H1 (cell line): ENCODE results near the gene NUP210. TPM values are rescaled to one million over a fixed set of nuclear protein-coding genes. Genes with fewer than 3 reads are reported as not detected.

Experiments used
- CTCF ChIA-PET: fragments of 300-600 bp; sonication (Branson Sonifier 250); formaldehyde crosslinking; loops from one replicate; lab custom pipeline; 2021; ENCODE audit not compliant: partially characterized antibody; lab: Charles Lee
- POLR2A ChIA-PET: fragments of 300-600 bp; sonication (Branson Sonifier 250); formaldehyde crosslinking; loops from one replicate; lab custom pipeline; 2021; ENCODE audit warnings: inconsistent platforms; ENCODE audit not compliant: partially characterized antibody; lab: Charles Lee
- DNase-seq, 2 experiments: peaks; one replicate each; pipeline versions ENCODE4 v3.0.0 to v3.0.0-alpha.2; 2010 to 2022; ENCODE audit warnings: low spot score in 2 of 2, low read depth in 1 of 2, mixed read lengths in 1 of 2
- FAIRE-seq: peaks from 2 replicates; lab custom pipeline; 2011; peaks lifted over from hg19 to GRCh38; lab: Jason Lieb, UNC
- H2AFZ ChIP-seq: 2 replicates; pipeline ENCODE4 v1.8.1; 2012; ENCODE audit warnings: low read length, inconsistent platforms
- H2AK5ac ChIP-seq: 2 replicates; pipeline ENCODE4 v1.6.1; 2013; ENCODE audit warnings: low read depth, low read length
- H2BK120ac ChIP-seq: replicated peaks from 2 replicates; pipeline ENCODE3; 2013; ENCODE audit warnings: low read depth, low read length, inconsistent platforms
- H2BK12ac ChIP-seq: 2 replicates; pipeline ENCODE4 v1.6.1; 2013; ENCODE audit warnings: low read depth, low read length
- H2BK15ac ChIP-seq: 2 replicates; pipeline ENCODE4 v1.6.1; 2013; ENCODE audit warnings: low read length
- H2BK20ac ChIP-seq: 2 replicates; pipeline ENCODE4 v1.6.1; 2013; ENCODE audit warnings: low read length
- H2BK5ac ChIP-seq: 2 replicates; pipeline ENCODE4 v1.6.1; 2013; ENCODE audit warnings: low read depth, low read length
- H3K14ac ChIP-seq: 2 replicates; pipeline ENCODE4 v1.6.1; 2013; ENCODE audit warnings: inconsistent platforms; ENCODE audit not compliant: insufficient read length
- H3K18ac ChIP-seq: 2 replicates; pipeline ENCODE4 v1.6.1; 2013; ENCODE audit warnings: low read length; ENCODE audit errors: extremely low read depth
- H3K23ac ChIP-seq: 2 replicates; pipeline ENCODE4 v1.6.1; 2013; ENCODE audit warnings: inconsistent platforms; ENCODE audit not compliant: insufficient read length
- H3K23me2 ChIP-seq: 2 replicates; pipeline ENCODE4 v1.6.1; 2013; ENCODE audit warnings: low read depth, low read length
- H3K27ac ChIP-seq: 2 replicates; pipeline ENCODE4 v1.6.1; 2011; ENCODE audit warnings: low read depth, low read length, inconsistent platforms
- H3K27me3 ChIP-seq, 4 experiments: replicated peaks in 1 of 4; 1 replicate in 1 of 4; 2 replicates in 3 of 4; pipeline versions ENCODE4 v1.6.1 to v1.8.1; 2011 to 2013; ENCODE audit warnings: low read length in 3 of 4, mild to moderate bottlenecking in 3 of 4, inconsistent platforms in 2 of 4, mixed read lengths in 2 of 4, moderate library complexity in 1 of 4; ENCODE audit not compliant: control insufficient read depth in 3 of 4, insufficient read depth in 3 of 4; ENCODE audit errors: extremely low read depth in 1 of 4
- H3K36me3 ChIP-seq, 4 experiments: 2 replicates each; pipeline versions ENCODE4 v1.6.1 to v1.8.1; 2011 to 2013; ENCODE audit warnings: mild to moderate bottlenecking in 4 of 4, low read length in 3 of 4, moderate library complexity in 2 of 4, control low read depth in 1 of 4, inconsistent platforms in 1 of 4; ENCODE audit not compliant: insufficient read depth in 4 of 4, control insufficient read depth in 2 of 4
- H3K4ac ChIP-seq: replicated peaks from 2 replicates; pipeline ENCODE3; 2013; ENCODE audit warnings: low read length, low read depth, mixed read lengths, inconsistent platforms; ENCODE audit not compliant: insufficient read length
- H3K4me1 ChIP-seq, 4 experiments: replicated peaks in 1 of 4; 1 replicate in 1 of 4; 2 replicates in 3 of 4; pipeline versions ENCODE4 v1.6.1 to v1.8.1; 2011 to 2013; ENCODE audit warnings: low read length in 3 of 4, inconsistent platforms in 2 of 4, mixed read lengths in 1 of 4; ENCODE audit not compliant: insufficient read depth in 4 of 4, control insufficient read depth in 3 of 4
- H3K4me2 ChIP-seq, 2 experiments: 2 replicates each; pipeline versions ENCODE4 v1.6.1 to v1.8.1; 2011 to 2013; ENCODE audit warnings: low read depth in 2 of 2, low read length in 2 of 2, control low read depth in 1 of 2, inconsistent platforms in 1 of 2, mild to moderate bottlenecking in 1 of 2; ENCODE audit not compliant: insufficient read depth in 1 of 2
- H3K4me3 ChIP-seq, 4 experiments: fragments of 200-600, 300-600 bp in 1 of 4; sonication (generic), shearing (Covaris generic), sonication (Bioruptor Twin) in 1 of 4; 2 replicates each; pipeline versions ENCODE4 v1.5.1 to v1.8.1; 2011 to 2016; ENCODE audit warnings: low read length in 4 of 4, low read depth in 3 of 4, control low read depth in 2 of 4, inconsistent platforms in 2 of 4, mild to moderate bottlenecking in 2 of 4, mixed read lengths in 1 of 4, moderate library complexity in 1 of 4; ENCODE audit not compliant: insufficient read depth in 2 of 4; ENCODE audit errors: extremely low read depth in 1 of 4
- H3K56ac ChIP-seq: replicated peaks from 2 replicates; pipeline ENCODE3; 2013; ENCODE audit warnings: low read depth, mild to moderate bottlenecking, mixed read lengths, low read length, inconsistent platforms; ENCODE audit not compliant: insufficient read length
- H3K79me1 ChIP-seq: 2 replicates; pipeline ENCODE4 v1.6.1; 2013; ENCODE audit warnings: low read depth, low read length, control low read depth
- H3K79me2 ChIP-seq, 2 experiments: 2 replicates each; pipeline versions ENCODE4 v1.6.1 to v1.8.1; 2012 to 2013; ENCODE audit warnings: low read length in 2 of 2, mild to moderate bottlenecking in 2 of 2, inconsistent platforms in 1 of 2; ENCODE audit not compliant: insufficient read depth in 2 of 2, control insufficient read depth in 1 of 2
- H3K9ac ChIP-seq, 4 experiments: replicated peaks in 1 of 4; 1 replicate in 1 of 4; 2 replicates in 3 of 4; pipeline versions ENCODE4 v1.6.1 to v1.8.1; 2011 to 2013; ENCODE audit warnings: low read depth in 3 of 4, low read length in 3 of 4, control low read depth in 2 of 4, mild to moderate bottlenecking in 2 of 4, moderate library complexity in 2 of 4, inconsistent platforms in 1 of 4; ENCODE audit errors: extremely low read depth in 1 of 4
- H3K9me3 ChIP-seq, 2 experiments: 2 replicates each; pipeline versions ENCODE4 v1.6.1 to v1.8.1; 2012 to 2013; ENCODE audit warnings: mild to moderate bottlenecking in 2 of 2, moderate library complexity in 2 of 2, control low read depth in 1 of 2, inconsistent platforms in 1 of 2, low read depth in 1 of 2, low read length in 1 of 2, mixed read lengths in 1 of 2; ENCODE audit not compliant: insufficient read depth in 2 of 2
- H4K20me1 ChIP-seq, 2 experiments: replicated peaks in 1 of 2; 2 replicates each; pipeline versions ENCODE3 to v1.8.1; 2011 to 2013; ENCODE audit warnings: inconsistent platforms in 2 of 2, low read length in 2 of 2, mild to moderate bottlenecking in 1 of 2; ENCODE audit not compliant: insufficient read depth in 2 of 2, control insufficient read depth in 1 of 2
- H4K5ac ChIP-seq: 2 replicates; pipeline ENCODE4 v1.6.1; 2013; ENCODE audit warnings: low read length, low read depth, mixed read lengths, inconsistent platforms; ENCODE audit not compliant: insufficient read length
- H4K8ac ChIP-seq: 2 replicates; pipeline ENCODE4 v1.8.0; 2013; ENCODE audit warnings: mild to moderate bottlenecking, moderate library complexity, low read length, inconsistent platforms; ENCODE audit not compliant: insufficient read depth; ENCODE audit errors: extremely low read depth
- H4K91ac ChIP-seq: replicated peaks from 2 replicates; pipeline ENCODE3; 2013; ENCODE audit warnings: low read length, mixed read lengths, inconsistent platforms; ENCODE audit not compliant: insufficient read length
- CBX5 ChIP-seq: fragments of 300-800, 300-1000 bp; sonication (generic); IDR thresholded peaks from 2 replicates; pipeline ENCODE4 v1.7.1; 2016; ENCODE audit warnings: antibody characterized with exemption, low read length, low read depth
- CBX8 ChIP-seq: fragments of 300-800, 300-1000 bp; sonication (generic); IDR thresholded peaks from 2 replicates; pipeline ENCODE4 v1.7.1; 2016; ENCODE audit warnings: low read depth, low read length, borderline replicate concordance
- CTBP2 ChIP-seq: IDR thresholded peaks from 2 replicates; pipeline ENCODE4 v1.7.0; 2011; ENCODE audit warnings: borderline replicate concordance, mild to moderate bottlenecking, moderate library complexity, mixed read lengths, low read length; ENCODE audit not compliant: insufficient read depth, insufficient read length
- KDM1A ChIP-seq: fragments of 200-600, 300-600 bp; sonication (generic); IDR thresholded peaks from 2 replicates; pipeline ENCODE4 v1.7.1; 2016; ENCODE audit warnings: mild to moderate bottlenecking, low read length, borderline replicate concordance
- PHF8 ChIP-seq: fragments of 200-600 bp; sonication (generic); conservative IDR thresholded peaks from 2 replicates; pipeline ENCODE4 v1.7.1; 2012; ENCODE audit warnings: low read depth, mild to moderate bottlenecking, inconsistent platforms, low read length, moderate library complexity
- TAF1 ChIP-seq: IDR thresholded peaks from 2 replicates; pipeline ENCODE4 v1.6.1; 2011; ENCODE audit warnings: mild to moderate bottlenecking, low read depth, low read length
- ZNF274 ChIP-seq: IDR thresholded peaks from 2 replicates; pipeline ENCODE4 v1.7.0; 2012; ENCODE audit warnings: low read length, borderline replicate concordance; ENCODE audit errors: extremely low read depth
- WGBS, 2 experiments: shearing (Covaris generic) in 1 of 2; methylation state at CpG; one replicate each; pipeline versions ENCODE4 v1.1.6 to v1.1.7; 2013 to 2015; ENCODE audit warnings: low lambda C conversion rate in 2 of 2, mixed read lengths in 2 of 2, inconsistent platforms in 1 of 2, low coverage in 1 of 2, missing lambda C conversion rate in 1 of 2; ENCODE audit not compliant: insufficient replicate concordance in 2 of 2, insufficient coverage in 1 of 2, insufficient read length in 1 of 2; ENCODE audit errors: extremely low coverage in 1 of 2, missing lambda C conversion rate in 1 of 2; 5-methylcytosine and 5-hydroxymethylcytosine counted together
- polyA plus RNA-seq, 7 experiments: library from polyadenylated mRNA; depleted of rRNA in 3 of 7; stranded (reverse) in 5 of 7; unstranded in 2 of 7; fragments of >200 nt in 5 of 7; fragments of 200-250 nt in 2 of 7; gene quantifications; 1 replicate in 5 of 7; 2 replicates in 1 of 7; 4 replicates in 1 of 7; pipeline versions ENCODE4 v1.2.1 to v1.2.3, GENCODE V29; 2011 to 2013; ENCODE audit warnings: missing spikeins in 2 of 7, mixed read lengths in 2 of 7
- total RNA-seq: library from RNA; stranded (reverse); fragmentation: NEBNext Ultra II Directional; extraction: Animal tissue kit (Norgen Biotek cat#: 25700); gene quantifications from 2 replicates; pipeline ENCODE4 v1.2.1, GENCODE V29; 2021

Gene NUP210
- total and polyA plus RNA-seq, 2 of the 8 experiments (the other 6 are each of a cell fraction or from before 2014, with no cell fraction given), result 51.0 to 53.7 TPM

DNA sequence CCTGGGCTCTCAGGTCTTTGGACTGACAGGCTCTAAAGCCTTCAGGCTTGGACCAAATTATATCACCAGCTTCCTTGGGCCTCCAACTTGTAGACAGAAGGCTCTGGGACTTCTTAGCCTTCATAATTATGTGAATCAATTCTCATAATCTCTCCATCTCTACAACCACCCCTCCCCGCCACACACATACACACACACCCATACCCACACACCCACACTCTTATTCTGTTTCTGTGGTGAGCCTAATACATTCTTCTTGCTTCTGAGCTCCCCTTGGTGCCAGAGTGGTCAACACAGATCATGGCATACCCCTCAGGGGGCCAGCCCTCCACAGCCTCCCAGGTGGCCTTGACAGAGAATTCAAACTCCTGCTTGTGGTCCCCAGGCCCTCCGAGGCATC, 5.6 kb upstream of the NUP210 start:
- H2AK5ac ChIP-seq, result no peak overlapping the region

More for the DNA sequence above, 5.6 kb upstream of the NUP210 start:
- H3K14ac ChIP-seq, result no peak overlapping the region
- H3K56ac ChIP-seq, result no peak overlapping the region
- H3K23me2 ChIP-seq, result peaks cover under 1% of the 10 kb centered on the region; the same call in 1 of the 2 replicates
- H3K36me3 ChIP-seq, result no peaks in the 10 kb centered on the region
- no peak overlapping the region for H4K91ac ChIP-seq
- no peak overlapping the region for H3K27ac ChIP-seq
- H2BK15ac ChIP-seq, result no peak overlapping the region
- TF ChIP-seq ZNF274 (no peak), TAF1 (no peak), CTBP2 (no peak), CBX5 (no peak), PHF8 (no peak), KDM1A (no peak), CBX8 (no peak)
- no peak overlapping the region for H3K4ac ChIP-seq
- no peak overlapping the region for H3K23ac ChIP-seq
- no peaks in the 10 kb centered on the region for H3K79me2 ChIP-seq
- no peak overlapping the region for H2BK120ac ChIP-seq
- no peaks in the 10 kb centered on the region for H3K79me1 ChIP-seq
- peaks cover 0 to 3% (median 0%) of the 10 kb centered on the region in 4 experiments; a peak in 3 of 7 replicates for H3K27me3 ChIP-seq
- H3K4me2 ChIP-seq, result no peak overlapping the region
- H4K20me1 ChIP-seq, result no peaks in the 10 kb centered on the region
- no peak overlapping the region for H2BK5ac ChIP-seq
- DNase-seq (no peak), FAIRE-seq (no peak)
- H2AFZ ChIP-seq, result no peak overlapping the region
- H3K18ac ChIP-seq, result no peak overlapping the region
- no peak overlapping the region for H3K4me3 ChIP-seq
- ChIA-PET POLR2A (interaction anchor here (1.5 kb wide), 2 partner anchors 8 to 11 kb away, joined by 3 read pairs; no protein-coding TSS in a partner anchor), CTCF (interaction anchor here (0.8 to 2.7 kb wide), 6 partner anchors 9 to 118 kb away, joined by 3 to 14 read pairs (median 6); no protein-coding TSS in a partner anchor)
- no peaks in the 10 kb centered on the region for H3K9me3 ChIP-seq
- WGBS, 2 experiments, result 86 to 100% methylated on average over 1 to 2 of the region's 2 CpGs
- H3K4me1 ChIP-seq, result peaks cover 6 to 10% (median 8%) of the 10 kb centered on the region in 4 experiments
- no peak overlapping the region for H2BK12ac ChIP-seq
- H4K5ac ChIP-seq, result no peak overlapping the region
- H2BK20ac ChIP-seq, result no peak overlapping the region
- no peak overlapping the region for H4K8ac ChIP-seq
- H3K9ac ChIP-seq, result no peak overlapping the region
